ENCODE measurements around the gene RGL3. TPM values are rescaled to one million over a fixed set of nuclear protein-coding genes. Genes with fewer than 3 reads are reported as not detected.
"Not testable (repeated sequence)": the region's sequence is repeated elsewhere in the genome, so short reads cannot be mapped to it uniquely, and the experiment has no call there.

The RGL3 gene
- total RNA-seq, 1 experiment from 2014 or later = 22.6 TPM

DNA sequence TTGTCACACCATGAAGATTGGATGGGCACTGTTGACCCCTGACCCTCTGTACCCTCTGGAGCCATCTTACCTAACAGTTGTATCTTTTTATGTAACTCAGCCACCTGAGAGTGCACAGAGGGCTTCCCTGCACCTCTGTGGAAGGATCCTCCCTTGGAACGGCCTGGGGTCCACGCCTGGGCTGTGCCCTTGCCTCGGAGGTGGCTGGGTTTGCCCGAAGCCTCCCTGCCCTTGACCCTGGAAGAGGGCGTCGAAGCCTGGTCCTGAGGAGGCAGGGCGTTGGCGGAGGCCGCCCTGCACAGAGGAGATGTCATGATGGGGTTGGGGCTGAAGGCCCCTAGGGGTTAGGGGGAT, 15.6 kb upstream of the RGL3 start:
- peaks cover 9% of the 10 kb centered on the region for H3K4me1 ChIP-seq (ENCODE audit: control insufficient read depth, insufficient read depth, low read length)
- peak; percentile 44 for ATAC-seq
- H3K36me3 ChIP-seq (ENCODE audit: control insufficient read depth, insufficient read depth, low read length) = no peaks in the 10 kb centered on the region; the same call in 1 of the 2 replicates
- intact Hi-C loops (cut with micrococcal nuclease; ENCODE audit: unreplicated experiment) (no loop called here), in situ Hi-C loops (cut with HindIII; ENCODE audit: low pct_unique_long_range_greater_than_20kb, low sequenced_read_pairs) (no loop called here)
- ChIA-PET CTCF (interaction anchor here (0.9 kb wide), 1 partner anchor 18 kb away, joined by 3 read pairs; no protein-coding TSS in a partner anchor), POLR2A (interaction anchor here (0.5 kb wide), 1 partner anchor 29 kb away, joined by 4 read pairs; no protein-coding TSS in a partner anchor)
- peak overlapping the region; percentile 82 for H3K27ac ChIP-seq (ENCODE audit: low read length)
- peak overlapping the region; percentile 89 to 91 for H3K4me3 ChIP-seq (ENCODE audit: low read depth in 2 of 2, low read length in 2 of 2)
- TF ChIP-seq REST (IDR thresholded peaks at IDR 0.05; ENCODE audit: insufficient read depth in 1 of 2, low read depth in 2 of 2, low read length in 1 of 2) (no peak), SIN3A (IDR thresholded peaks at IDR 0.05; ENCODE audit: borderline replicate concordance, insufficient read depth, low read depth, low read length) (no peak), TCF7L2 (IDR thresholded peaks at IDR 0.05; ENCODE audit: low read depth, low read length) (no peak), POLR2AphosphoS5 (IDR thresholded peaks at IDR 0.05; ENCODE audit: low read depth, low read length) (no peak)
- TF ChIP-seq, protein P1, sequence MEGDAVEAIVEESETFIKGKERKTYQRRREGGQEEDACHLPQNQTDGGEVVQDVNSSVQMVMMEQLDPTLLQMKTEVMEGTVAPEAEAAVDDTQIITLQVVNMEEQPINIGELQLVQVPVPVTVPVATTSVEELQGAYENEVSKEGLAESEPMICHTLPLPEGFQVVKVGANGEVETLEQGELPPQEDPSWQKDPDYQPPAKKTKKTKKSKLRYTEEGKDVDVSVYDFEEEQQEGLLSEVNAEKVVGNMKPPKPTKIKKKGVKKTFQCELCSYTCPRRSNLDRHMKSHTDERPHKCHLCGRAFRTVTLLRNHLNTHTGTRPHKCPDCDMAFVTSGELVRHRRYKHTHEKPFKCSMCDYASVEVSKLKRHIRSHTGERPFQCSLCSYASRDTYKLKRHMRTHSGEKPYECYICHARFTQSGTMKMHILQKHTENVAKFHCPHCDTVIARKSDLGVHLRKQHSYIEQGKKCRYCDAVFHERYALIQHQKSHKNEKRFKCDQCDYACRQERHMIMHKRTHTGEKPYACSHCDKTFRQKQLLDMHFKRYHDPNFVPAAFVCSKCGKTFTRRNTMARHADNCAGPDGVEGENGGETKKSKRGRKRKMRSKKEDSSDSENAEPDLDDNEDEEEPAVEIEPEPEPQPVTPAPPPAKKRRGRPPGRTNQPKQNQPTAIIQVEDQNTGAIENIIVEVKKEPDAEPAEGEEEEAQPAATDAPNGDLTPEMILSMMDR (IDR thresholded peaks at IDR 0.05) = no peak
- no peaks in the 10 kb centered on the region for H3K9me3 ChIP-seq (ENCODE audit: control insufficient read depth, insufficient read depth, low read depth, low read length)
- H3K27me3 ChIP-seq (ENCODE audit: control insufficient read depth, insufficient read depth, low read length) = no peaks in the 10 kb centered on the region
- no peak for DNase-seq (ENCODE audit: low read depth, low spot score)
- no TSS peak for BruUV-seq (replicated peaks)

DNA sequence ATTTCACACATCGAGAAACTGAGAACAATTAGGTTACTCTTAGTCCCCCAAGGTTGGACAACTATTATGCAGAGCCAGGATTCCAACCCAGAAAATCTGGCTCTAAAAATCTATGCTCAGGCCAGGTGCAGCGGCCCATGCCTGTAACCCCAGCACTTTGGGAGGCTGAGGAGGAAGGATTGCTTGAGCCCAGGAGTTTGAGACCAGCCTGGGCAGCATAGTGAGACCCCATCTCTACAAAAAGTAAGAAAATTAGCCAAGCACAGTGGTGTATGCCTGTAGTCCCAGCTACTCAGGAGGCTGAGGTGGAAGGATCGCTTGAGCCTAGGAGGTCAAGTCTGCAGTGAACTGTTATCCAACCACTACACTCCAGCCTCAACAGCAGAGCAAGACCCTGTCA, 14.4 kb upstream of the RGL3 start:
- H3K9me3 ChIP-seq (ENCODE audit: control insufficient read depth, insufficient read depth, low read depth, low read length); BruUV-seq (replicated peaks); intact Hi-C loops (cut with micrococcal nuclease; ENCODE audit: unreplicated experiment); H3K27me3 ChIP-seq (ENCODE audit: control insufficient read depth, insufficient read depth, low read length); POLR2A ChIA-PET; CTCF ChIA-PET; ATAC-seq; in situ Hi-C loops (cut with HindIII; ENCODE audit: low pct_unique_long_range_greater_than_20kb, low sequenced_read_pairs); H3K36me3 ChIP-seq (ENCODE audit: control insufficient read depth, insufficient read depth, low read length); H3K4me1 ChIP-seq (ENCODE audit: control insufficient read depth, insufficient read depth, low read length); H3K4me3 ChIP-seq (ENCODE audit: low read depth in 2 of 2, low read length in 2 of 2); DNase-seq (ENCODE audit: low read depth, low spot score); H3K27ac ChIP-seq (ENCODE audit: low read length): not testable (repeated sequence)

GRCh38 chr19:11426656-11427055, 7.5 kb upstream of the RGL3 start:
- ATAC-seq = no peak
- Histone ChIP-seq H3K4me3 (ENCODE audit: low read depth in 2 of 2, low read length in 2 of 2) (no peak overlapping the region), H3K4me1 (ENCODE audit: control insufficient read depth, insufficient read depth, low read length) (no peaks in the 10 kb centered on the region), H3K9me3 (ENCODE audit: control insufficient read depth, insufficient read depth, low read depth, low read length) (no peaks in the 10 kb centered on the region), H3K27ac (ENCODE audit: low read length) (no peak overlapping the region), H3K27me3 (ENCODE audit: control insufficient read depth, insufficient read depth, low read length) (no peaks in the 10 kb centered on the region), H3K36me3 (ENCODE audit: control insufficient read depth, insufficient read depth, low read length) (no peaks in the 10 kb centered on the region)
- intact Hi-C loops (cut with micrococcal nuclease; ENCODE audit: unreplicated experiment) (no loop called here), in situ Hi-C loops (cut with HindIII; ENCODE audit: low pct_unique_long_range_greater_than_20kb, low sequenced_read_pairs) (no loop called here)
- no TSS peak for BruUV-seq (replicated peaks)
- DNase-seq (ENCODE audit: low read depth, low spot score) = no peak
- ChIA-PET POLR2A (no interaction called here), CTCF (no interaction called here)
- TF ChIP-seq, protein P1 (IDR thresholded peaks at IDR 0.05) = no peak
- no peak for TF ChIP-seq TCF7L2 (IDR thresholded peaks at IDR 0.05; ENCODE audit: low read depth, low read length)
- no peak for TF ChIP-seq REST (IDR thresholded peaks at IDR 0.05; ENCODE audit: insufficient read depth in 1 of 2, low read depth in 2 of 2, low read length in 1 of 2)
- TF ChIP-seq POLR2AphosphoS5 (IDR thresholded peaks at IDR 0.05; ENCODE audit: low read depth, low read length) = no peak
- TF ChIP-seq SIN3A (IDR thresholded peaks at IDR 0.05; ENCODE audit: borderline replicate concordance, insufficient read depth, low read depth, low read length) = no peak
